ENCODE results near the gene CSF1R.

DNA sequence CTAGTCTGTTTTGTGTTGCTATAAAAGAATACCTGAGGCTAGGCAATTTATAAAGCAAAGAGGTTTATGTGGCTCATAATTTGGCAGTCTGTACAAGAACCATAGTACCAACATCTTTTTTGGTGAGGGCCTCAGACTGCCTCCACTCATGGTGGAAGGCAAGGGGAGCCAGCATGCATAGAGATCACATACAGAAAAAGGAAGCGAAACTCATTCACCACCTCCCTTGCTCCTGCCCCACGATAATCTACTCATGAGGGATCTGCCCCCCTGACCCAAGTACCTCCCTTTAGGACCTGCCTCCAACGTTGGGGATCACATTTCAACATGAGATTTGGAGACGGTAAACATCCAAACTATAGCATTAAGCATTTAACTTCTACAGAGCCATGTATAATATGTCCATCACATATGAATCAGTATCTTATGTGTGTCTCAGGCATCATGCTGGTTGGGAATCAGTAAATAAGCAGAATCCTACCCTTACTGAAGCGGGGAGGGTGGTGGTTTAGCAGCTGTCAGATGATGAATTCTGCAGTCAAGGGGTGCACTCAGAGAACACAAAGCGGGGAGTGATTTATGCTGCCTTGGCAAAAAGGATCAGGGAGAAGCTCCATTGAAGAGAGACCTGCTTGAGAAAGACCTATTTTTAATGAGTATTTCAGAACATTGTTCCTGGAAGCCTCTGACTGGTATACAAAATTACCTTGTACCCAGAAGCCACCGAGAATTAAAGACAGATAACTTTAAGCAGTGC lies 51.0 kb downstream of the CSF1R start:
- TF ChIP-seq, protein P1, sequence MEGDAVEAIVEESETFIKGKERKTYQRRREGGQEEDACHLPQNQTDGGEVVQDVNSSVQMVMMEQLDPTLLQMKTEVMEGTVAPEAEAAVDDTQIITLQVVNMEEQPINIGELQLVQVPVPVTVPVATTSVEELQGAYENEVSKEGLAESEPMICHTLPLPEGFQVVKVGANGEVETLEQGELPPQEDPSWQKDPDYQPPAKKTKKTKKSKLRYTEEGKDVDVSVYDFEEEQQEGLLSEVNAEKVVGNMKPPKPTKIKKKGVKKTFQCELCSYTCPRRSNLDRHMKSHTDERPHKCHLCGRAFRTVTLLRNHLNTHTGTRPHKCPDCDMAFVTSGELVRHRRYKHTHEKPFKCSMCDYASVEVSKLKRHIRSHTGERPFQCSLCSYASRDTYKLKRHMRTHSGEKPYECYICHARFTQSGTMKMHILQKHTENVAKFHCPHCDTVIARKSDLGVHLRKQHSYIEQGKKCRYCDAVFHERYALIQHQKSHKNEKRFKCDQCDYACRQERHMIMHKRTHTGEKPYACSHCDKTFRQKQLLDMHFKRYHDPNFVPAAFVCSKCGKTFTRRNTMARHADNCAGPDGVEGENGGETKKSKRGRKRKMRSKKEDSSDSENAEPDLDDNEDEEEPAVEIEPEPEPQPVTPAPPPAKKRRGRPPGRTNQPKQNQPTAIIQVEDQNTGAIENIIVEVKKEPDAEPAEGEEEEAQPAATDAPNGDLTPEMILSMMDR (IDR thresholded peaks at IDR 0.05 in 4 of 5, conservative IDR thresholded peaks at IDR 0.05 in 1 of 5), result no peak
- no peak for TF ChIP-seq POLR2A (IDR thresholded peaks at IDR 0.05)
